ENCODE data around the gene VASP.

GRCh38 chr19:45462174-45462573, 45.1 kb upstream of the VASP start:
- TF ChIP-seq, protein P1, sequence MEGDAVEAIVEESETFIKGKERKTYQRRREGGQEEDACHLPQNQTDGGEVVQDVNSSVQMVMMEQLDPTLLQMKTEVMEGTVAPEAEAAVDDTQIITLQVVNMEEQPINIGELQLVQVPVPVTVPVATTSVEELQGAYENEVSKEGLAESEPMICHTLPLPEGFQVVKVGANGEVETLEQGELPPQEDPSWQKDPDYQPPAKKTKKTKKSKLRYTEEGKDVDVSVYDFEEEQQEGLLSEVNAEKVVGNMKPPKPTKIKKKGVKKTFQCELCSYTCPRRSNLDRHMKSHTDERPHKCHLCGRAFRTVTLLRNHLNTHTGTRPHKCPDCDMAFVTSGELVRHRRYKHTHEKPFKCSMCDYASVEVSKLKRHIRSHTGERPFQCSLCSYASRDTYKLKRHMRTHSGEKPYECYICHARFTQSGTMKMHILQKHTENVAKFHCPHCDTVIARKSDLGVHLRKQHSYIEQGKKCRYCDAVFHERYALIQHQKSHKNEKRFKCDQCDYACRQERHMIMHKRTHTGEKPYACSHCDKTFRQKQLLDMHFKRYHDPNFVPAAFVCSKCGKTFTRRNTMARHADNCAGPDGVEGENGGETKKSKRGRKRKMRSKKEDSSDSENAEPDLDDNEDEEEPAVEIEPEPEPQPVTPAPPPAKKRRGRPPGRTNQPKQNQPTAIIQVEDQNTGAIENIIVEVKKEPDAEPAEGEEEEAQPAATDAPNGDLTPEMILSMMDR (IDR thresholded peaks at IDR 0.05; ENCODE audit: low read length) = no peak
- no peak for TF ChIP-seq EZH2phosphoT487 (IDR thresholded peaks at IDR 0.05; ENCODE audit: low read length)
- TF ChIP-seq EZH2 (optimal IDR thresholded peaks at IDR 0.05; ENCODE audit: low read depth, low read length) = no peak

All from MM.1S (cell line).